Stimulated activated CD4-positive, alpha-beta T cell treated with anti-CD3 and anti-CD28 coated beads, Interleukin-2, amount 100 ng/mL, for 4 hours (primary cell): ENCODE data around the gene SCD5.

Experiments
- DNase-seq: peaks from one replicate; pipeline ENCODE4 v3.0.0-alpha.2; 2020; ENCODE audit warnings: low read depth

The SCD5 gene

DNA sequence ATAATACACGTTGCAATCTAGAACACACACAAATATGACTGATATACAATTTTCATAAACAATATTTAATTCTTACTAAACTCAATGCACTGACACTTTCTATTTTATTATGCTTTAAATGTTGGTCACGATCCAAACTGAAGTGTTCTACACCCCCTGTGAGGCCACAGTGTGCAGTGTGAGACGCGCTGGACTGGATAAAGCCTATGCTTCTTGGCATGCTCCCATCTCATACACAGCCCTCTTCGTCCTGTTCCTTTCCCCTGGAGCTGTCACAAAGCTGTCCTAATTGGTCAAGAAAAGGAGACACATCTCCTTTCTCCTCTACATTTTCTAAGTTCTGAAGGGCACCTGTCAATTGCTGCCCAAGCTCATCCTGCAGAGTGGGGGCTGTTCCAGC, 72.0 kb downstream of the SCD5 start:
- DNase-seq = no peak

DNA sequence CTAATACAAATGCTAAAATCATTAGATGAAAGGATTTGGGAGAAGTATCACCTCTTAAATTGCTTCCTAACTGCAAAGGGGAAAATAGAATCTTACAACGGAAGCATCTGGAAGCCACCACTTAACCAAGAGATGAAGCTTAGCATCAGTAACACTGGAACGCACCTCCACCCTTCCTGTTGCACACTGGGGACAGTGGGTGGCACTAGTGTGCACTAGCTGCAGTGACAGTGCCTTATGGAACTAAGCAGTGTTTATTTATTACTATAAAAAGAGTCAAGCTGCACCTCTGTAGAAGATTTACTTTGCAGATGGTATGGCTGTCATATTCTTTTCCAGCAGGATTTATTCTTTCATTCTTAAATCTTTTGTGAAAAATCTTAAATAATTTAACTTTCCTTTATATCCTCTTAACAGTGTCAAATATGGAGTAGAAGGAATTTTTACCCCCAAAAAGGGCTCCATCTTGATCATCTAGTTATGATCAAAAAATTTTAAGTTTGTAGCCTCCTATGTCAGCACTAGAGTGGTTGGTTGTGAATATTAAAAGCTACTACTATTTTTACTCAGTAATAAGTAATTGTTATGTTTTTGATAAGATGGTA, 76.7 kb downstream of the SCD5 start:
- no peak for DNase-seq

- no peak for DNase-seq
These were observed 80.2 kb downstream of the SCD5 start for GRCh38 chr4:82718162-82718940.

- DNase-seq = no peak
These were observed 82.6 kb downstream of the SCD5 start for GRCh38 chr4:82715731-82716617.

- no peak for DNase-seq
These were observed 84.7 kb downstream of the SCD5 start for GRCh38 chr4:82713856-82714255.

DNA sequence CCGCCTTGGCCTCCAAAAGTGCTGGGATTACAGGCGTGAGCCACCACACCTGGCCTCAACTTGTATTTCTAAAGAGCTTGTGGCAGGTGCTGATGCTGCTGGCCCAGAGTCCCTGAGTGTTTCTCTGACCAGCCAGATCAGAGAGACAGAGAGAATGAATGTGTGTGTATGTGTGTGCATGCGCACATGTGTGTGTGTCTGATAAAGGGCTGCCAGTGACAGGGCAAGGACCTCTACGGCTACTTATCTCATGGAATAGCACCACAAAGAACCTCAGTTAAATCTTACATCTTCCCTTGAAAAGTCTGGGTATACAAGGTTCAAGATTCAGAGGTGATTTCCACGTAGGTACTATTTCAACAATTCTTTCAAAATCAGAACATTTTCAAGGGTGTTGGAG, 86.0 kb downstream of the SCD5 start:
- no peak for DNase-seq

GRCh38 chr4:82711158-82711785, 87.3 kb downstream of the SCD5 start:
- no peak for DNase-seq

DNA sequence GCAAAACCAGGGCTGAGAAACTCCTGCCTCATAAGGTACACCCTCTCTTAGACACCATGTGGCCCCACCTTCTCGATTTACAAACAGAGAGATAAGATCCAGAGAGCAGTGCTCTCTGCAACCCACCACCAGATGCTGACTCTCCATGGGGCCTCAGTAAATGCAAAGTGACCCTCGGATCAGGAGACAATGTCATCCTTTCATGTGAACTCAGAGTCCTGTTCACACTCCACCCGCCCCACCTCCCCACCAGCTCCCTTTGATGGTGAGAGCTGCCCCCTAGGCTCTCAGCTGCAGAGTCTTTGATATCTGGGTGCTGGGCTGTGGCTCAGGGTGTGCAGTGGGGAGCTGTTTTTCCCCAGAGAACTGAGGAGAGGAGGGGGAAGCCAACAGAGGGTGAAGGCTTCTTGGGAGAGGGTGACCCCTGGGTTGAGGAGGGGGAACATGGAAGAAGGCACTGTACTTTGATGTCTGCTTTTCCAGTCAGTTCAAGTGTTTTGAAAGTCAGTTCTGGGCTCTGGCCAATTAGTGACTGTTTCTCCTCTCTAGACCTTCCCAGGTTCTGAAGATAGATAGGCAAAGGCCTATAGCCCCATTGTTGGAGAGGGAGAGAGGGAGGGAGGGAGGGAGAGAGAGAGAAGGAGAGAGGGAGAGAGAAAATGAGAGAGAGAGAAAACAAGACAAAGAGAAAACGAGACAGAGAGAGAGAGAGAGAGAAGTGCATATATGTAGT, 88.2 kb downstream of the SCD5 start:
- DNase-seq = no peak

- DNase-seq = no peak
These were observed 89.6 kb downstream of the SCD5 start for GRCh38 chr4:82708982-82709381.

DNA sequence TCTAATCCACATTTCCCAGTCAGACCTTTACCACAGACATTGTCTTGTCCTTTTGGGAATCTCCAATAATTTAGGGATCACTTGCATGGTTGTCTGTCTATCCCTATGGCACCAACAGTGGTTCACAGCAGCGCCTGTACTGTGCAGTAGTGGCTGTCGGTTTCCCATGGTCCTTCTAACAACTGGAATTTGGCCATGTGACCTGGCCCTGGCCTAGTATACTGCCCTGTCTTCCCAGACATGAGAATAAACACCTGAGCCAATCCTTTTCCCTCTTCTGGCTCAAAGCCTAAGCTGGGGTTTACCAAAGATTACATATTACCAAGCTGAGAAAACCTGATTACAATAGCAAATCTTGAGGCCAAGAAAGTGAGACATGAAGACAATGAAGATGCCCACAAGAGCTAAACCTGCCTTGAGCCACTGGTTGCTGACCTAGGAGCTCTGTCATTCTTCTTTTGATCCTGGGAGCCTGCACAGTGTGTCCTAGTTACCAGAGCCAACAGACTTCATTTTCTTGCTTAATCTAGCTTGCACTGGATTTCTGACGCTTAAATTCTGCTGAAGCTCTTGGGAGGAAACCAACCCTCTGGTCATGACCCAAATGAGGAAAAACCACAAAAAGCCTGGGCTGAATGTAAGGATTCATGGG, 92.1 kb downstream of the SCD5 start:
- DNase-seq = no peak

DNA sequence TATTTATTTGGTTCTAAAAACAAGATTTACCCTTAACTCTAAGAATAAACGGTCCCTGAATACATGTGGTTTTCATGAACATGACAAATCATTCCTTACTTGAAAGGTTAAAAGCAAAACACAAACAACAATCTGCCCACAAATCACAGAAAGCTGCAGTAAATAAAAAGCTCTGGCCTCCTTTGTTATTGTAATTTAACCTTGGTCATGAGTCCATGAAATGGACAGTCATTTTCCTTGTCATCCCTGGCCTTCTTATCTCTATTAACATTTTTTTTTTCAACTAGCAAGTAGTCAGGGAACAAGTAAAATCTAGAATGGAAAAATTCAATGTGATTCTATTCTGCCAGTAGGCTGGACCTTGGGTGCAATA, 92.7 kb downstream of the SCD5 start:
- no peak for DNase-seq

- no peak for DNase-seq
These were observed 93.2 kb downstream of the SCD5 start for GRCh38 chr4:82705169-82705927.

DNA sequence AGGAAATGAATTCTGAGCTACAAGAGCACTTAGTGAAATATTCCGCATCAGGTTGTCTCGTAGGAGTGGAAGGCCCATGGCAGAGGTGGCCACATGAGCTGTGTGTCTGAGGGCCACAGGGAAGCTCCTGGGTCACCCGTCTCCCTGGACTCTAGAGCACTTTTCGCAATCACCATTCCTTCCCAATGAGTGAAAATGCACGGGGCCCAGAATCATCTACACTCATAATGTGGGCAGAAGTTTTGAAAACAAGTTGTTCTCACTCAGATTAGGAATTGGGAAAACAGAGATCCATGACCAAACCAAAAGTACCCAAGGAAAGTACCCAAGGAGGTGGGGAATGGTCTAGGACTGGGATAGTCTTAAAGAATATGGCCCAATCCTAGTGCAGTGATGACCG, 94.4 kb downstream of the SCD5 start:
- no peak for DNase-seq

DNA sequence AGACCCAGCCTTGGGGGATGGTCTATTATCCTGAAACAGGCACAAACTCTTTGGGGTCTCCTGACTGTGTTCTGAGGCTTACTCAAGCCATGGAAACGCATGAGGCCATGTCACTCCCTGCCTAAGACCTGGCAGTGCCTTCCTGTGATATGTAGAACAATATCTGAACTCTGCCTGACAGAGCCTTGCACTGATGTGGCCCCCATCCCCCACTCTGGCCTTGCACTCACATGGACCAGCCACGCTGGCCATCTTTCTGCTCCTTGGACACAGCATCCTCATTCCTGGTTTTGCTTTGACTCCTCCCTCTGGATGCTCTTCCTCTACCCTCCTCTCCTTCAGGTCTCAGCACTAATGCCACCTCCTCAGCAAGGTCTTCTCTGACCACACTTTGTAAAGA, 100.2 kb downstream of the SCD5 start:
- no peak for DNase-seq

- no peak for DNase-seq
These were observed 101.0 kb downstream of the SCD5 start for GRCh38 chr4:82697561-82697960.

- DNase-seq = no peak
These were observed 102.3 kb downstream of the SCD5 start for GRCh38 chr4:82696117-82696860.

DNA sequence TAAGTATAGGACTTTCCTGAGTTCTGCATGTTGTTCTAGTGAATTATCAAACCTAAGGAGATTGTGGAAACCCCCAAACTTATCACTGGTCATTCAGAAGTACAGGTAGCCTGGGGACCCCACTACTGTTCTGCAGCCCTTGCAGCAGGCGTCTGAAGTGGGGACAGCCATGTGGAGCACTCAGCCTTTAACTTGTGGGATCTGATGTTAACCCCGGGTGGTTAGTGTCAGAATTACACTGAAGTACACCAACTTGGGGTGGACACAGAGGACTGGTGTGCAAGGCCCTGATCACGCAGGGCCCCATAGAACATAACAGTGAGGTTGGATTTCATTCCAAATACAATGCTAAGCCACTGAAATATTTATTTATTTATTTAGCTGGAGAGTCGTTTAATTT, 103.7 kb downstream of the SCD5 start:
- DNase-seq = no peak

GRCh38 chr4:82694046-82694445, 104.5 kb downstream of the SCD5 start:
- DNase-seq = no peak

- DNase-seq = no peak
These were observed 106.4 kb downstream of the SCD5 start for GRCh38 chr4:82692101-82692780.
